Hematopoietic multipotent progenitor cell (in vitro differentiated cells): ENCODE results near the gene HCFC1R1. TPM values are rescaled to one million over a fixed set of nuclear protein-coding genes. Genes with fewer than 3 reads are reported as not detected.
"Not testable (repeated sequence)": the region's sequence is repeated elsewhere in the genome, so short reads cannot be mapped to it uniquely, and the experiment has no call there.

Experiments
- DNase-seq, 3 donors: peaks; one replicate each; pipeline ENCODE4 v3.0.0-alpha.2; 2011 to 2015; ENCODE audit warnings: low read depth in 2 of 3, low spot score in 2 of 3
- total RNA-seq: library from RNA; depleted of rRNA; stranded (reverse); fragments of >200 nt; gene quantifications from one replicate; pipeline ENCODE4 v1.2.3, GENCODE V29; 2012

The HCFC1R1 gene
- 17.8 TPM for total RNA-seq

GRCh38 chr16:3023669-3024478 is at the start of gene HCFC1R1, which contains the start of gene THOC6:
TSS of gene HCFC1R1 (minus strand) at chr16:3023942. CDS start at chr16:3023941, 1 bp downstream.
TSS of gene THOC6 (plus strand) at chr16:3024035. CDS start at chr16:3024327, 292 bp downstream.
- peak; percentile 93 to 98 (median 97) for DNase-seq

- DNase-seq, result no peak
Observed at GRCh38 chr16:3073448-3073847, 49.7 kb upstream of the HCFC1R1 start.

DNA sequence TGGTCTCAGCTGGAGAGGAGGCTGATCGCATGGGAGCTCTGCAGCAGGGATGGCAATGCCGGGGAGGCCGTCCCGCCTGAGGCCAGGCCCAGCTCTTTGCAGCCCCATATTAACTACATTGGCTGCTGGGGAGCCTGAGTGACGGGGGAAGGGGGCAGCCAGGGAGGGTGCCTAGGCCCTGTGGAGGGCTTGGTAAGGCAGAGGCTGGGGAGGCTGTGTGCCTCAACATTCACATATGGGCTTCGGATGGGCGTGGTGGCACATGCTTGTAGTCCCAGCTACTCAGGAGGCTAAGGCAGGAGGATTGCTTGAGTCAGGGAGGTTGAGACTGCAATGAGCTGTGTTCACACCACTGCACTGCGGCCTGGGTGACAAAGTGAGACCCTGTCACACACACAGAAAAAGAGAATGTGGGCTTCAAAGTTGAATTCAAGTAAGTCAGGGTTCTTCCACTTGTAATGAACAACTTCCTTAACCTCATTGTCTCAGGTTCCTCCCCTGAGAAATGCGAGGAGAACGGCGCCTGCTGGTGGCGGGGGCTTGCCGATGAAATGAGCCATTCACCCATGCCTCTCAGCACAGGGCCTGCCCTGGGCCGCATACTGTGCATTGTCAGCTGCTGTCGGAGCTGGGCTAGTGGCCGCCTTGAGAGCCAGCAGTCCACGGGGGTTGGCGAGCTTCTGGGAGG is 49.0 kb upstream of the HCFC1R1 start:
- DNase-seq, result peak in 1 of 3 donors; percentile 30

DNA sequence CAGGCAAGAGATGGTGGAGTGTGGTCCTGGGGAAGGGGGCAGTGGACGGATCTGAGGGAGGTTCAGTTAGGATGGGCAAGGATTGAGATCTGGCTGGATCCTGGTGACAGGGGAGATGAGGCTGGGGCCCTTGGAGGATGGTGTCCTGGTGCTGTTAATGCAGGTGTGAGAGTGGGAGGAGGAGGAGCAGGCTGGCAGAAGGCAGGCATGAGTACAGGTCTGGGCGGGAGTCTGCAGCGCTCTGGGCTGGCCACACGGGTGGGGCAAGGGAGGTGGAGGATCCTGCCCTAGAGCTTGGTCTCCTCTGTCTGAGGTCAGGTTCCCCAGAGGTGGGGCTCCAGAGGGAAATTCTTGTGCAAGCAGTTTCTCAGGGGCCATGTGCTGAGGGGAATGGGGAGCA is 48.4 kb upstream of the HCFC1R1 start:
- DNase-seq, result not testable (repeated sequence)

- no peak for DNase-seq
Observed at GRCh38 chr16:3071655-3072054, 47.9 kb upstream of the HCFC1R1 start.

DNA sequence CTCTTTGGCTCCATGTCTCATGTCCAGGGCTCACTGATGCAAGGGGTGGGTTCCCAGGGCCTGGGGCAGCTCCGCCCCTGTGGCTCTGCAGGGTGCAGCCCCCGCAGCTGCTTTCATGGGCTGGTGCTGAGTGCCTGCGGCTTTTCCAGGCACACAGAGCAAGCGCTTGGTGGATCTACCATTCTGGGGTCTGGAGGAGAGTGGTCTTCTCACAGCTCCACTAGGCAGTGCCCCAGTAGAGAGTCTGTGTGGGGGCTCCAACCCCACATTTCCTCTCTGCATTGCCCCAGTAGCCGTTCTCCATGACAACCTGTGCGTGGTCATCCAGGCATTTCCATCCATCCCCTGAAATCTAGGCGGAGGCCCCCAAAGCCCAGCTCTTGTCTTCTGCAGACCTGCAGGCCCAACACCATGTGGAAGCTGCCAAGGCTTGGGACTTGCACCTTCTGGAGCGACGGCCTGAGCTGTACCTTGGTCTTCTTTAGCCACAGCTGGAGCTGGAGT is 46.9 kb upstream of the HCFC1R1 start:
- DNase-seq, result no peak

DNA sequence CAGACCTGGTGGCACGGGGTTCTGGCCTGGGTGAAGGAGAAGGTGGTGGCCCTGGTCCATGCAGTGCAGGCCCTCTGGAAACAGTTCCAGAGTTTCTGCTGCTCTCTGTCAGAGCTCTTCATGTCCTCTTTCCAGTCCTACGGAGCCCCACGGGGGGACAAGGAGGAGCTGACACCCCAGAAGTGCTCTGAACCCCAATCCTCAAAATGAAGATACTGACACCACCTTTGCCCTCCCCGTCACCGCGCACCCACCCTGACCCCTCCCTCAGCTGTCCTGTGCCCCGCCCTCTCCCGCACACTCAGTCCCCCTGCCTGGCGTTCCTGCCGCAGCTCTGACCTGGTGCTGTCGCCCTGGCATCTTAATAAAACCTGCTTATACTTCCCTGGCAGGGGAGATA is 45.4 kb upstream of the HCFC1R1 start:
- DNase-seq, result not testable (repeated sequence)

DNA sequence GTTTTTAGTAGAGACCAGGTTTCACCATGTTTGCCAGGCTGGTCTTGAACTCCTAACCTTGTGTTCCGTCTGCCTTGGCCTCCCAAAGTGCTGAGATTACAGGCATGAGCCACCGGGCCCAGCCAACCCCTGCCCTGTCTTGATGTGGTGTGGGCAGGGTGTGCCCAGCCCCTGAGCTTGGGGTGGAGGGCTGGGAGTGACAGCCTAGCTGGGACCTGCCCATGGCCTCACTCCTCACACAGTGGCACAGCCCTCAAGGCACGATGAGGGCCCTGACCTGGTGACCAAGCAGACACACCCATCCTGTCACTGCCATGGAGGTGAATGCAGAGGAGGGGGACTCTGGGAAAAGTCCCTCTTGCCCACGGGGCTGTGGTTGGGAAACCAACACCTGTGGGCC is 44.7 kb upstream of the HCFC1R1 start:
- no peak for DNase-seq

DNA sequence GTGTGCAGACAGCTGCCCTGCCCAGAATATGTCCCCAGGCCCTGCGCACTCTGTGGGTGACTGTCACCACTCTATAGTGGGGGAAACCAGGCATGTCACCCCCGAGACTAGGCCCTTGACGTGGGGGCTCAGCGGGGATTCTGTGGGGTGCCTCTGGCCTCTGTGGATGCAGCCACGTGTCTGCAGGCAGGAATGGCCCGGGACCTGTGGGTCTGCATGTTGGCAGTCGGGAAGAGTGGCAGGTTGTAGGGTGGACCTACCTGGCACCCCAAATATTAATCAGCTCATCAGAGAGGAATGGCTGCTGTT is 42.7 kb upstream of the HCFC1R1 start:
- no peak for DNase-seq

DNA sequence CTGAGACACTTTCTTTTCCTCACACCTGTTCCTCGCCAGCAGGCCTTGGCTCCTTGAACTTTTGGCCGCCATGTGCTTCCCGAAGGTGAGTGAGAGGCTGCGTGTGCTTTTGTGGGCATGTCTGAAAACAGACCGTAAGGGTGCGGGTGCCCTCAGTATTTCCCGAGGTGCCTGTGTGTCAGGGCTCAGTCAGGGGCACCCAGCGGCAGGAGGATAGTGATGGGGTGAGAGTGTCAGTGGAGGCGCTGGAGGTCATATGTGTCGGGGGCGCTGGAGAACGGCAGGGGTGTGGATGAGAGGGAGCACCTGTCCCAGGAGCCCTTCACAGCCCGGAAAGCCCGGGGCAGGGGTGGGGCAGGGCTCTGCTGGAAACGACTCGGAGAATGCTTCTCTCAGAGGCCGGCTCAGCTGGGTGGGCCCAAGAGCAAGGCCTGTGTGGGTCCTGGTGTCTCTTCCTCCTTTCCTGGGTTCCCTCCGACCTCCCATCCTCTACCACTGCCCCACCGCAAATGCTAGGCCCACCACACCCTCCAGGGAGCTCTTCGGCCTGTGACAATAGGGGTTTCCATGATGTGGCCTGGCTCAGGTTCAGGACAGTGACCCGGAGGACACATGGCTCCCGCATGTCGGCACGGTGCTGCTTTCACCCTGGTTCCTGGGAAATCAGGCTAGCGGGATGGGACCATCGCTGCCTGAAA is 42.1 kb upstream of the HCFC1R1 start:
- DNase-seq, result no peak

GRCh38 chr16:3065069-3065741 is 41.5 kb upstream of the HCFC1R1 start, which contains the start of gene IL32:
TSS of gene IL32 (plus strand) at chr16:3065640. CDS start at chr16:3065812, 172 bp downstream.
- DNase-seq, result peak in 1 of 3 donors; percentile 53

DNA sequence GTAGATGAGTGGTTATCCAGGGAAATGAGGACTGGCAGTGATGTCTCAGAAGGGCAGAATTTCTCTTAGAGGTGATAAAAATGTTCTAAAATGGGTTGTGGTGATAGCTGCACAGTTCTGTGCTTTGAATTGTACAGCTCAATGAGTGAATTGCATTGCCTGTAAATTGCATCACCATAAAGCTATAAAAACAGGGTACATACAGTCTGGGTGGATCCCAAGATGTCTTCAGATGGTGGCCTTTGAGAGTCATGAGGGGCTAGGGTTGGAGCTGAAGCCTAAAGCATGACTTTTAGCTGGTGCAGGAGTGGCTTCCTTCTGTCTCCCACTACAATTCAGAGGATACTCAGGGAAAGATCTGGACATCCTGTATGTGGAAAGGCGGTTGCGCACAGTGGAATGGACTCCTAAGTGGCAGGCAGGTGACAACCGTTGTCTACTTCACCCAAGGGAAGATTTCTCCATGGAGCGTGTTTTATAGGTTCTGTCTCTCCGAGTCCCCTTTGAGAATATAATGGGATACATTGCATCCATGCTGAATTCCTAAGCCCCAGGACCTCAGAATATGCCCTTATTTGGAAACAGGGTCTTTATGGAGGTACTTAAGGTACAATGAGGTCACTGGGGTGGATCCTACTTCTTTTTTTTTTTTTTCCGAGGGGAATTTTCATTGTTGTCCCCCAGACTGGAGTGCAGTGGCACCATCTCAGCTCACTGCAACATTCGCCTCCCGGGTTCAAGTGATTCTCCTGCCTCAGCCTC is 40.1 kb upstream of the HCFC1R1 start:
- no peak for DNase-seq

- no peak for DNase-seq
Observed at GRCh38 chr16:3062553-3062952, 38.8 kb upstream of the HCFC1R1 start.

DNA sequence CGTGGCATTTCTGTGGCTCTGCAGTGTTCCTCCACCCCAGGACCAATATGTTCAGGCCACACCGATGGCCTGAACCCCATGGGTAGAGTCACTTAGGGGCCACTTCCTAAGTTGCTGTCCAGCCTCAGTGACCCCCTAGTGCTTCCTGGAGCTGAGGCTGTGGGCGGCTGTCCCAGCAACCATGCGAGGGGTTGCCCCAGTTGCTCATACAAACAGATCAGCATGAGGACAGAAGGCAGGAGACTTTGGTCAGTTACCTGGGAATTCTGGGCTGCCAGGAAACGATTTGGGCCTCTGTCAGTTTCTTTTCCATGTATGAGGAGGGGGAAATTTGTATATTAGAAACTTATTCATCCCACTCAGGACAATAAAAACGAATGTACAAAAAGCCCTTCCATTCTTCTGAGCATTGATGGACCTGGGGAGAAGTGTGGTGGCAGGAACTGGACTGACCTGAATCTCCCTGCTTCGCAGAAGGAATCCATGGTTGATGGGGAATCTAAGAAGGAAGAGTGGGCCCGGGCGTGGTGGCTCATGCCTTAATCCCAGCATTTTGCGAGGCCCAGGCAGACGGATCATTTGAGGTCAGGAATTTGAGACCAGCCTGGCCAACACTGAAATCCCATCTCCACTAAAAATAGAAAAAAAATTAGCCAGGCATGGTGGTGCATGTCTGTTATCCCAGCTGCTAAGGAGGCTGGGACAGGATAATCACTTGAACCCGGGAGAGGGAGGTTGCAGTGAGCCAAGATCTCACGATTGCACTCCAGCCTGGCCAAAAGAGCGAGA is 36.8 kb upstream of the HCFC1R1 start:
- DNase-seq, result no peak

DNA sequence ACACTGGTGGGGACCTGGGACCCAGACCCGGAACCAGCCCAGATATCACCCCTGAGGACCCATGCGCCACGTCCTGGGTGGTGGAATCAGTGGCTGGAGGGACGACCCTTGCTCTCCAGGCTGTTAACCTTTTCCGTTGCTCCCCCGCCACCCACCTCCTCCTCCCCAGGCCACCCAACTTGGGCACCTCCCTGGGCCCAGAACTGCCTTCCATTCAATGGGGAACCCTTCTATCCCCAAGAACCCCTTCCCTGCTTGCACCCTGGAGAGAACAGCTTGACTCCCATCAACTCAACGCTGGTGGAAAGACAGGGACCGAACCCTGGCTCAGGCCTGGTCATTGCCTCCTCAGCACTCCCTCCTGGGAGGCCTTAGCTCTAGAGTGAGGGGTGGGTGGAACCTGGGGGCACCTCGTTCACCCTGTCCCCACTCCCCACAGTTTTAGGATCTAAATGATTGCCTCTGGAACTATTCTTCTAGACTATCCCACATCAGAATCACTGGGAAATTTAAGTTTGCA is 36.0 kb upstream of the HCFC1R1 start:
- DNase-seq, result no peak

- peak; percentile 82 to 86 (median 85) for DNase-seq
Observed at GRCh38 chr16:3059041-3059722, 35.4 kb upstream of the HCFC1R1 start.

GRCh38 chr16:3058139-3059030 is 34.6 kb upstream of the HCFC1R1 start:
- peak in 2 of 3 donors; percentile 52 to 63 for DNase-seq
